Measurements from ENCODE around the gene AURKB.

AURKB gene

DNA sequence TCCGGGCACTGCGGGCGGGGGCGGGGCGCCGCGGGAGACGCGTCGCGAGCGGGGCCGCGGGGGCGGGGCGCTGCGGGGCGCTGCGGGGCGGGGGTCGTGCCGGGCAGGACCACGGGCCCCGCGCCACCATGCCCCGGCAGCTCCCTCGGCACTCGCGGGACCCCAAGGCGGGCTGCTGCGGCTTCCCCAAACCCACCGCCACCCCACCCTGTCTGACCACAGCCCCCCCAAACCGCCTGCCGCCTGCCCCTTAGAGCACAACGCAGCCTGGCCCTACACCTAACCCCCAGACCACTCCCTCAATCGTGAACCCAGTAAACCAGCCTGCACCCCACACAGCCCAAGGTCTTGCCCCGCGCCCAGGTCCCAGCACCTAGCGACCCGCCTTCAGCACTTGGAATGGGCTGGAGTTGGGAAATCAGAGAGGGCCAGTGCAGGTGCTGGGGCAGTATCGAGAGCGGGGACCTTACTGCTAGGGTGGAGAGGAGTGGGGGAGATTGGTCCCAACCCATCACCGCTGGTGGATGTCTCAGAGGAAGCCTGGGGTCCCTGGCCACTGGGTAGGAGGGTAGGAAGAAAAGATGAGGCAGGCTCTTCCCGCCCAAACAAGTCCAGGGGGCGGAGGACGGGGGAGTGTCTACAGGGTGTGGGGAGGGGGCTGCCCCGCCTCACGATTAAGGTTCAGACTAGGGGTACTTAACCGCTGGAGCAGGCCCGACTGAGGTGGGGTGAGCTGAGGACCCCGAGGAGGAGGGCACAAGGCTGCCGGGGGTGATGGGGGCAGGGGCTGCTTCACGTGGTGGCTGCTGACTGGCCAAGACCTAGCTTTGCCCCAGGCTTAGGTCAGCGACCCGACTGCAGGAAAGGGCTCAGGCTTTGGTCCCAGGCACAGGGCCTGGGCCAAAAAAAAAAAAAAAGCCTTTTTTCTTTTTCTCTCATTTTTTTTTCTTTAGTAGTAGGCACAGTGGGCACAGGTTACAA is 47.1 kb downstream of the AURKB start:
- H4K20me1 ChIP-seq, result peaks cover 32% of the 10 kb centered on the region
- H3K9me3 ChIP-seq, result no peaks in the 10 kb centered on the region
- peak overlapping the region; percentile 91 for H3K4me2 ChIP-seq
- H3K4me1 ChIP-seq, result peaks cover 54% of the 10 kb centered on the region
- TF ChIP-seq Cebpa-rat (IDR thresholded peaks at IDR 0.05), result no peak
- H3K27ac ChIP-seq, result peak overlapping the region; percentile 98
- peak overlapping the region; percentile 99 for H3K9ac ChIP-seq
- no peaks in the 10 kb centered on the region for H3K27me3 ChIP-seq
- H3K36me3 ChIP-seq, result peaks cover 22% of the 10 kb centered on the region
- peak overlapping the region; percentile 100 for H3K4me3 ChIP-seq

DNA sequence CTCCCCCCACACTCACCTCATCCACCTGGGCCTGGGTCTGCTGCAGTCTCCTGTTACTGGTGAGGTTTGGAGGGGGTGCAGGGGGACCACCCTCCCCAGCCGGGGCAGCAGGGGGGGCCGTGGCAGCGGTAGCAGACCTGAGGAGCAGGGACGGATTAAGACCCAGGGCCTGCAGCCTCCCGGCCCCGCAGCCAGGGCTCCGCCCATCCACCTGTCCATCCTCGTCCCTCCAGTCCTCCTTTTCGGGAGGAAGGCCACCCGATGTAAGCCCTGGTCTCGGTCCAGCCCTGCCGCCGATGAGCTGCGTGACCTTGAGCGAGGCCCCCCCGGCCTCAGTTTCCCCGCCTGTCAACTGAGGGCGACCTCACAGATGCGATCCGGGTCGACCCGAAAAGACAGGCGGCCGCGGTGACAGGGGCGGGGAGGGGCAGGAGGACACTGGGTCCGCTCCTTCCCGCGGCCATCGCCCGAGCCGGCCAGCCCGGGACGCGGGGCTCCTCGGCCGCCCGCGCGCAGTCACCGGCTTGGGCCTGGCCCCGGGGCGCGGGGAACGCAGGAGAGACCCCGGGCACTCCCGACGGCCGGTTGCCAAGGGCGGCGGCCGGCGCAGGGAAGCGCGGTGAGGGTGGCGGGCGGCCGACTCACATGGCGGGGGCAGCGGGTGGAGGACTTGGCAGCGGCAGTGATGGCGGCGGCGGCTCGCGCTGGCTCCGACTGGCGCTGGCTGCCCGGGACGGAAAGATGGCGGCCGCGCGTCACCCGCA is 48.0 kb downstream of the AURKB start, which contains the start of gene VAMP2:
TSS of gene VAMP2 (minus strand) at position 716 of the 764 bp plus-strand sequence. CDS start at position 647, 69 bp downstream.
- Histone ChIP-seq H3K27me3 (no peaks in the 10 kb centered on the region), H3K27ac (peak within 1 kb of the TSS; percentile 98), H4K20me1 (peaks cover 32% of the 10 kb centered on the region), H3K36me3 (peaks cover 22% of the 10 kb centered on the region), H3K9ac (peak within 1 kb of the TSS; percentile 99), H3K4me3 (peak within 1 kb of the TSS; percentile 100), H3K4me1 (peaks cover 57% of the 10 kb centered on the region), H3K4me2 (peak within 1 kb of the TSS; percentile 99), H3K9me3 (no peaks in the 10 kb centered on the region)
- no peak for TF ChIP-seq Cebpa-rat (IDR thresholded peaks at IDR 0.05)

DNA sequence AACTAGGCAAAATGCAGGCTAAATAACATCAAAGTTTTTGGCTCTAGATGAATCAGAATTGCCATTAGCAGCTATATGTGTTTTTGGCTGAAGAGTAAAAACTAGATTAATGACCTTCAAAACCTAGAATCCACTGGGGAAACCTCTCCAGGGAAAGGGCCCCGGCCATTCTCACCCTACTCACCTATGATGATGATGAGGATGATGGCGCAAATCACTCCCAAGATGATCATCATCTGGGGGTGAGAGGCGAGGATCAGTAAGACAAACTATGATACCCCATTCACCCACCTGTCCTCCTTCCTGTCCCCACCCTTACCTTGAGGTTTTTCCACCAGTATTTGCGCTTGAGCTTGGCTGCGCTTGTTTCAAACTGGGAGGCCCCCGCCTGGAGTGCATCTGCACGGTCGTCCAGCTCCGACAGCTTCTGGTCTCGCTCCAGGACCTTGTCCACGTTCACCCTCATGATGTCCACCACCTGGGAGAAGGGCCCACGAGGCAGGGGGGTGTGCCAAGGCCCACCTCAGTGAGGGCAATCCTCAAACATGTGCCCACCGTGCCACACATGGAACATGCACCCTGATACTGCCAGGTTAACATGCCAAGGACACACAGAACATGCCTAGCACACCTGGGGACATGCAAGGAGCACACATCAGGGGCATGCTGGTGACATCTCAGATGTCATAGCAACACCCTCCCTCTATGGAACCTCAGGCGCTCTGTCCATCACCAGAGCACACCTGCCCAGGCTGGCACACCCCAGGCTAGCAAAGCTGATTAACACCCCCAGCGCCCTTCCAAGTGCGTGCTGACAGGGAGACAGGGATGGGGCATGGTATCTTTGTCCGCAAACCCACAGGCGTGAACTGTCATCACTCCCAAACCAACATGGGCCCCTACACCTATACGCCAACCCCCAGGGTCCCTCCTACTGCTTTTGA is 48.8 kb downstream of the AURKB start:
- Histone ChIP-seq H3K4me3 (peak overlapping the region; percentile 100), H3K9me3 (no peaks in the 10 kb centered on the region), H3K9ac (peak overlapping the region; percentile 99), H3K4me1 (peaks cover 62% of the 10 kb centered on the region), H3K4me2 (peak overlapping the region; percentile 99), H3K27ac (peak overlapping the region; percentile 98), H3K27me3 (no peaks in the 10 kb centered on the region), H4K20me1 (peaks cover 32% of the 10 kb centered on the region), H3K36me3 (peaks cover 22% of the 10 kb centered on the region)
- TF ChIP-seq Cebpa-rat (IDR thresholded peaks at IDR 0.05), result no peak

DNA sequence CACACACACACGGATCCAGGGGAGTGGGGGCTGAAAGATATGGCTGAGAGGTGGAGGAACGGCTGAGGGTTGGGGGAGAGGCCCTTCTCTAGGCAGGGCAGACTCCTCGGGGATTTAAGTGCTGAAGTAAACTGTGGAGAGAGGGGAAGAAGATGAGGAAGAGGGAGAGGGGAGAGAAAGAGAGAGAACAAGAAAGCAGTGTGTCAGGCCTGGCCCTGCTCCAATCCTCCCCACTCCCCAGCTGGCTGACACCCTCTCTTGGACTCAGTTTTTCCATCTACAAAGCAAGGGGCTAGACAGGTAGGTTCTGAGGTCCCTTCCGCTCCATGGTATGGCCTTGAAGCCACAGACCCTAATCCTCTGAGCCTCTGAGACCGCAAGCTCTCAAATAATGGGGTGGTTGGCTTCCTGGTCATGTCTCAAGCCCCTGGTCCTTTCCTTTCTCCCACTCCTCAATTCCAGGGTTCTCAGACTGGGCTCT is 49.6 kb downstream of the AURKB start:
- H3K9me3 ChIP-seq, result no peaks in the 10 kb centered on the region
- peak overlapping the region; percentile 100 for H3K4me3 ChIP-seq
- peaks cover 65% of the 10 kb centered on the region for H3K4me1 ChIP-seq
- no peaks in the 10 kb centered on the region for H3K27me3 ChIP-seq
- peak overlapping the region; percentile 99 for H3K4me2 ChIP-seq
- H3K27ac ChIP-seq, result peak overlapping the region; percentile 46
- H4K20me1 ChIP-seq, result peaks cover 32% of the 10 kb centered on the region
- no peak for TF ChIP-seq Cebpa-rat (IDR thresholded peaks at IDR 0.05)
- peak overlapping the region; percentile 99 for H3K9ac ChIP-seq
- H3K36me3 ChIP-seq, result peaks cover 22% of the 10 kb centered on the region

DNA sequence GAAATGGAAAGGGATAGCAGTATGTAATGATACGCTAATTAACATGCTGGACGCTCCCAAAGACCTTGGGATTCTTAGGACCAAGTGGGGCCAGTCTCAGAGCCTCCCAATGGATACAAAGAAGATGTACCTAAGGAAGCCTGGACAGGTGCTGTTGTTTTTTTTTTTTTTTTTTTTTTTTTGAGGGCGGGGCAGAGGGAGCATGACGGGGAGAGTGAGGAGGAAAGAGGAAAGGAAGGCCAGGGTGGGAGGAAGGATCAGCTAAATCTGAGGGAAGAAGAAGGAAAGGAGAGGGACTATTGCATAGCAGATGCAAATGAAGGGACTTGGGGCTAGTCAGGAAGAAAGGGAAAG is 50.2 kb downstream of the AURKB start:
- Histone ChIP-seq H3K27me3 (no peaks in the 10 kb centered on the region), H3K27ac (no peak overlapping the region), H3K4me3 (peak overlapping the region; percentile 100; the same call in 1 of the 2 replicates), H3K4me2 (peak overlapping the region; percentile 99), H3K9me3 (no peaks in the 10 kb centered on the region), H3K9ac (peak overlapping the region; percentile 99; the same call in 1 of the 2 replicates), H3K36me3 (peaks cover 22% of the 10 kb centered on the region), H3K4me1 (peaks cover 71% of the 10 kb centered on the region), H4K20me1 (peaks cover 32% of the 10 kb centered on the region)
- TF ChIP-seq Cebpa-rat (IDR thresholded peaks at IDR 0.05), result no peak

DNA sequence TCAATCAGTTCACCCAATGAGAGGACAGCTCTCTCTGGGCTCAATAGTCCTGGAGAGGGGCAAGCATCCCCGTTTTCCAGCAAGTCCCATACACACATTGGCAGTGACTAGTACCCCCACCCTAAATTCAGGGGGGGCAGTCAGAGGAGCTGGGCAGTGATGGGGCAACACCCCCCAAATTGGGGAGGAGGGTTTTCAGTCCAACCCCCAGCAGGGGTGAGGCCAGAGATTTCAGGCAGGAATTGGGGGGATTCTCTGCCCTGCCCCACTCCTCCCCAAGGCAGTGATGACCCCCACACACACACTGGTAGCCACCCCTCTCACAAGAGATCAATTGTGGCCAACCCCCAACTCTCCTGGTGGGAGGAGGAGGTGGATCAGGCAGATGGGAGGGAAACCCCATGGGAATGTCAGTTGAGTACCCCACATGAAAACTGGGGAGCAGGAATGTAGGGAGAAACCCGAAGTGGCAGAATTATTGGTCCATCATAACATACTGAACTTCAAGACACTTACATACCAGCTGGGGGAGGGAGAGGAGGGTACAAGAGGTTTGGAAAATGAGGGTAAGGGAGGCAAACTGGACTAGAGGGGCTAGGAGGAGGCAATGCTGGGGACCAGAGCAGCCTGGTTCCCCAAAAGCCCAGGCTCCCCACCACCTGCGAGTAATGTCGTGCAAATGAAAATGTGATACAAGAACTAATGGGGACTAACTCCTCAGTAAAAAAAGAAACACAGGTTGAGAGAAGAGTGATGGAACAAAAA is 50.7 kb downstream of the AURKB start:
- Histone ChIP-seq H4K20me1 (peaks cover 32% of the 10 kb centered on the region), H3K27me3 (no peaks in the 10 kb centered on the region), H3K27ac (no peak overlapping the region), H3K9ac (peak overlapping the region; percentile 99), H3K4me1 (peaks cover 73% of the 10 kb centered on the region), H3K9me3 (no peaks in the 10 kb centered on the region), H3K4me3 (no peak overlapping the region), H3K36me3 (peaks cover 22% of the 10 kb centered on the region), H3K4me2 (peak overlapping the region; percentile 99; the same call in 1 of the 2 replicates)
- no peak for TF ChIP-seq Cebpa-rat (IDR thresholded peaks at IDR 0.05)

DNA sequence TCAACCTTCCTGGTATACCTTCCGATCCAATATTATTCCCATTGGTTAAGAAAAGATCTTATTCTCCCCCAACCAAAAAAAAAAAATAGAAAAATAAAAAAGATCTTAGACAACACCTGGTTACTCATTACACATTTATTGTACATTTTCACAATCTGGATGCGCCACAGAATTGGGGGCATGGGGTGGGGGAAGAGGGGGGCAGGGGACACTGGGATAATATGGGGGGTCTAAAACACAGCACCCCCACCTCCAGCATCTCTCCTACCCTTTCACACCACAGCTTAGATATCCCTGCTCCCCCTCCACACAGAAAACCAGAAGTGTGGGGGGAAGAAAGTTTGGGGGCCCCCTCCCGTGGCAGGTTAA is 51.4 kb downstream of the AURKB start:
- Histone ChIP-seq H3K27ac (no peak overlapping the region), H4K20me1 (peaks cover 32% of the 10 kb centered on the region), H3K9me3 (no peaks in the 10 kb centered on the region), H3K4me2 (0 out of 2 replicates have a peak overlapping the region, but pooled peaks have one; percentile 61), H3K4me3 (no peak overlapping the region), H3K27me3 (no peaks in the 10 kb centered on the region), H3K36me3 (peaks cover 22% of the 10 kb centered on the region), H3K9ac (no peak overlapping the region), H3K4me1 (peaks cover 73% of the 10 kb centered on the region)
- TF ChIP-seq Cebpa-rat (IDR thresholded peaks at IDR 0.05), result no peak

DNA sequence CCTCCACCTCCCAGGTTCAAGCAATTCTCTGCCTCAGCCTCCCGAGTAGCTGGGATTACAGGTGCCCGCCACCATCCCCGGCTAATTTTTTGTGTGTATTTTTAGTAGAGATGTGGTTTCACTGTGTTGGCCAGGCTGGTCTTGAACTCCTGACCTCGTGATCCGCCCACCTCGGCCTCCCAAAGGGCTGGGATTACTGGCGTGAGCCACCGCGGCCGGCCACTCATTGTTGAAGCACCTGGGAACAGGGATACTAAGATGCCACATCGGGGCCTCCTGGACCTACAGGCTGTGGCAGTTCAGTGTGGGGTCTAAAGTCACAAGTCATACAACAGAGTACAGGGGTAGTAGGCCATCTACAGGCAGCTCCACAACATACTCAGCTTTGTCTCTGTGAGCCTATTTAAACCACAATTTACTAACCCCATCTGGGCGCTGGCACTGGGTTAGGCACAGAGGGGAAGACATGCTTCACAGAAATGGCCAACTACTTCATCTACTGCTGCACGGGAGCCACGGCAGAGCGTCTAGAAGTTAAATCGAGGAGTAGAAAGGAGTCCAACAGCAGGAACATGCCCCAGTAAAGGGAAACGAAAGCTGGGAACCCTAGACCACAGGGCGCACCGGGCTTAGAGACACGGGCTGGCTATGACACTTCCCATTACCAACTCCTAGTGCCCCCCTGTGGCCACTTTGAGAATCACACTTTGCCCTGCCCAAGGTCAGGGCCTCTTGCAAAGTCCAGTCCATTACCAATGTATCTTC is 51.9 kb downstream of the AURKB start:
- Histone ChIP-seq H3K9ac (no peak overlapping the region), H3K27ac (no peak overlapping the region), H3K4me3 (no peak overlapping the region; the same call in 1 of the 2 replicates), H3K9me3 (no peaks in the 10 kb centered on the region), H3K4me1 (peaks cover 73% of the 10 kb centered on the region), H3K4me2 (peak overlapping the region; percentile 61), H3K27me3 (no peaks in the 10 kb centered on the region), H4K20me1 (peaks cover 32% of the 10 kb centered on the region), H3K36me3 (peaks cover 22% of the 10 kb centered on the region)
- no peak for TF ChIP-seq Cebpa-rat (IDR thresholded peaks at IDR 0.05)
